SKM-1 treated with dmso at 0.1 percent for 144 hours (cell line): ENCODE results near the gene AOC3.
"Not testable (repeated sequence)": the region's sequence is repeated elsewhere in the genome, so short reads cannot be mapped to it uniquely, and the experiment has no call there.

Experiments used
- DNase-seq: peaks from one replicate; lab custom pipeline; 2025; ENCODE audit not compliant: unreplicated experiment; lab: John Stamatoyannopoulos, UW

Gene AOC3

GRCh38 chr17:42844761-42845555 lies 6.0 kb upstream of the AOC3 start:
- no peak for DNase-seq

DNA sequence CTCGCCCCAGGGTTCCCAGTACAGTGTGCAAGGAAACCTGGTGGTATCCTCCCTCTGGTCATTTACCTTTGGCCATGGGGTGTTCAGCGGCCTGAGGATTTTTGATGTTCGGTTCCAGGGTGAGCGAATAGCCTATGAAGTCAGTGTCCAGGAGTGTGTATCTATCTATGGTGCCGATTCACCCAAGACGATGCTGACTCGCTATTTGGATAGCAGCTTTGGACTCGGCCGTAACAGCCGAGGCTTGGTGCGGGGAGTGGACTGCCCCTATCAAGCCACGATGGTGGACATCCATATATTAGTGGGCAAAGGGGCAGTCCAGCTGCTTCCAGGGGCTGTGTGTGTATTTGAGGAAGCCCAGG lies 5.5 kb upstream of the AOC3 start:
- DNase-seq = no peak

DNA sequence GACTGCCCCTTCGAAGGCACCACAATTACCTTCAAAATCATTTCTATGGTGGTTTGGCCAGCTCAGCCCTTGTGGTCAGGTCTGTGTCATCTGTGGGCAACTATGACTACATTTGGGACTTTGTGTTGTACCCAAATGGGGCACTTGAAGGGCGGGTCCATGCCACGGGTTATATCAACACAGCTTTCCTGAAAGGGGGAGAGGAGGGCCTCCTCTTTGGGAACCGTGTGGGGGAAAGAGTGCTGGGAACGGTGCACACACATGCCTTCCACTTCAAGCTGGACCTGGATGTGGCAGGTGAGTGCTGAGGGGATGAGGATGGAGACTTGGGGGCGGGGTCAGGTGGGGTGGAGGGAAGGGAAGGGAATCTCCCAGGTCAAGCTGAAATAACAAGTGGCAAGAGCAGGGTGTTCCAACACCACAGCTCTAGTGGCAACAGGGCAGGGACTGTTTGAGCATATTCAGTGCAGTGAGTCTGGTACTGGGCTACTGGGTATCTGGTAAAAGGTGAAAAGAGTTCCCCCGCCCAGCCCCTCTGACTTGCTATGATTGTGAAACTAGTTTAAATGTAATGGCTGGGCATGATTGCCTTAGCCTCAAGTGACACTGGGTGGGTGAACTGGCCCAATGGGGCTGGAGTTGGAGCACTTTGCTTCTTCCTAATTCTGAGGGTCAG lies 4.9 kb upstream of the AOC3 start:
- no peak for DNase-seq

GRCh38 chr17:42846594-42847280 lies 4.3 kb upstream of the AOC3 start:
- DNase-seq = no peak

DNA sequence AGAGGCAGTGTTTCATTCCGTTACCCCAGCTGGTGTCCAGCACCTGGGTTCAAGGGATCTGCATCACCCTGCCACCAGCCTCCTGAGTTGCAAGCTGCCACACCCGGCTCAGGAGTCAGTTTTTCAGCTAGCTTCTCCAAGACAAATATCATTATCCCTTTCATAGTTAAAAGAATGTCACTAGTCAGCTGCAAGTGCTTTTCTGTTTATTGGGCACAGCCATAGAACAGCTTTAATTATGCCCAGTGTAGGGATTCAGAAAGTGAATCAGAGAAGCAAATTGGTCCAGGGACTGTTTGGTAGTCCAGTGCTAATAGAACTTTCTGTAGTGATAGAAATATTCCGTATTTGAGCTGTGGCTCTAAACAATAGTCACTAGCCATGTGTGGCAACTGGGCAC lies 2.9 kb upstream of the AOC3 start:
- DNase-seq = no peak

DNA sequence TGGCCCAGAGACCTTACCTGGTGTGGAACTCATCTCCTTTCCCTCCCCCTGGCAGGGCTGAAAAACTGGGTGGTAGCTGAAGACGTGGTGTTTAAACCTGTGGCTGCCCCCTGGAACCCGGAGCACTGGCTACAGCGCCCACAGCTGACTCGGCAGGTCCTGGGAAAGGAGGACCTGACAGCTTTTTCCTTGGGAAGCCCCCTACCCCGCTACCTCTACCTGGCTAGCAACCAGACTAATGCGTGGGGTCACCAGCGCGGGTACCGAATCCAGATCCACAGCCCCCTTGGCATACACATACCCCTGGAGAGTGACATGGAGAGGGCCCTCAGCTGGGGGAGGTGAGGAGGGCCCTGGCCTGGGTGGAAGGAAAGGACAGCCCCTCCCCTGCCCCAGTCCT lies 2.0 kb upstream of the AOC3 start:
- no peak for DNase-seq

GRCh38 chr17:42849451-42850181 lies 1.4 kb upstream of the AOC3 start:
- DNase-seq = no peak

GRCh38 chr17:42851371-42852240 lies 607 bp downstream of the AOC3 start:
- DNase-seq = not testable (repeated sequence)

- no peak for DNase-seq
These were observed 1.4 kb downstream of the AOC3 start for GRCh38 chr17:42852351-42852750.

DNA sequence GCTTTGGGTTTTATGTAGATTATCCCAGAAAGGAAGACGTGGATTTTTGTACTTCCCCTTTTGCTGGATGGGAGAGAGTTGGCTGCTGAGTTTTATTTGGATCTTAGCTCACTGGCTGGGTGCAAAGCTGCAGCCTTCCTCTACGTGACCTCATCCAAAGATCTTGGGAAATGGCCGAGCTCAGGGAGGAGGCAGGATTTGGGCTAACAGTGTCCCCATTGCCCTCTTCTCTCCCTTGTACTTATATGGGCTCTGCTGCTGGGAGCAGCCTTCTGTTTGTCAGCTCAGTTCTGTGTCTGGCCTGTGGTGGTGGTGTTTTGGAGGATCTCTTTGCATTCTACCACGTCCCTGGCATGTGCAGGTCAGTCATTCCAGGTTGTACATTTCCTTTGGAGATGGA lies 2.0 kb downstream of the AOC3 start:
- no peak for DNase-seq

- no peak for DNase-seq
These were observed 2.6 kb downstream of the AOC3 start for GRCh38 chr17:42853597-42853967.

DNA sequence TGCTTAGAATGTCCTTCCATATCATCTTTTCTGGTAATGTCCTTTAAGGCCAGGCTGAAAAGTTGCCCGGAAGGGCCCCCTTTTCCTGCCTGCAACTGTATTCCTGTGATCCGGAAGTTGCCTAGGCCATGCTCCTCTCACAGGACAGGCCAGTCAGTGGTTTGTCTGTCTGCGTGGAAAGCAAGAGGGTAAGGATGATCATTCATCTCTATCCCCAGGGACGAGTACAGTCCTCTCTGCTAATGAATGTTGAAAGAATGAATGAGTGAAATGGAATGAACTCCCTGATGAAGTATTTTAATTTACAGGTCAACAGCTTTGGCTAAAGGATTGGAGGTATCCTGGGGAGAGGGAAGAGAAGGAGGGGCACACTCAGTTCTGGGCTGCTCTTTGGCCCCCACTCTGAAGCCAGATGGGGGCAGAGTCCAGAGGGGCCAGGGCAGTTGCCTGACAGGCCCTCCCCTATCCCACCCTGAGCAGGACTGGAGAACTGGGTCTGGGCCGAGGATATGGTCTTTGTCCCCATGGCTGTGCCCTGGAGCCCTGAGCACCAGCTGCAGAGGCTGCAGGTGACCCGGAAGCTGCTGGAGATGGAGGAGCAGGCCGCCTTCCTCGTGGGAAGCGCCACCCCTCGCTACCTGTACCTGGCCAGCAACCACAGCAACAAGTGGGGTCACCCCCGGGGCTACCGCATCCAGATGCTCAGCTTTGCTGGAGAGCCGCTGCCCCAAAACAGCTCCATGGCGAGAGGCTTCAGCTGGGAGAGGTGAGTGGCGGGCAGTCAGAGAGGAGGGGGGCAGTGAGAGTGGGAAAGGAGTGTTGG lies 3.2 kb downstream of the AOC3 start:
- no peak for DNase-seq

GRCh38 chr17:42855048-42855596 lies 4.1 kb downstream of the AOC3 start:
- DNase-seq = no peak

DNA sequence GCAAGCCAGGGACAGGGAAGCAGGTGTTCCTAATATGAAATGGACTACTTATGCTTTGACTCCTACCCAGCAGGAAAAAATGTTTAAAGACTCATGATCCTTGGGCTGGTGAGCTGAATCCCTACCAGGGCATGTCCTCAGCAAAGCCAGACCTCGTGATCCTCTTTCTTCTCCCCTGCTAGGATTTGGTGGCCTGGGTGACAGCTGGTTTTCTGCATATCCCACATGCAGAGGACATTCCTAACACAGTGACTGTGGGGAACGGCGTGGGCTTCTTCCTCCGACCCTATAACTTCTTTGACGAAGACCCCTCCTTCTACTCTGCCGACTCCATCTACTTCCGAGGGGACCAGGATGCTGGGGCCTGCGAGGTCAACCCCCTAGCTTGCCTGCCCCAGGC lies 5.1 kb downstream of the AOC3 start:
- DNase-seq = not testable (repeated sequence)

- DNase-seq = not testable (repeated sequence)
These were observed 5.5 kb downstream of the AOC3 start for GRCh38 chr17:42856516-42856915.

DNA sequence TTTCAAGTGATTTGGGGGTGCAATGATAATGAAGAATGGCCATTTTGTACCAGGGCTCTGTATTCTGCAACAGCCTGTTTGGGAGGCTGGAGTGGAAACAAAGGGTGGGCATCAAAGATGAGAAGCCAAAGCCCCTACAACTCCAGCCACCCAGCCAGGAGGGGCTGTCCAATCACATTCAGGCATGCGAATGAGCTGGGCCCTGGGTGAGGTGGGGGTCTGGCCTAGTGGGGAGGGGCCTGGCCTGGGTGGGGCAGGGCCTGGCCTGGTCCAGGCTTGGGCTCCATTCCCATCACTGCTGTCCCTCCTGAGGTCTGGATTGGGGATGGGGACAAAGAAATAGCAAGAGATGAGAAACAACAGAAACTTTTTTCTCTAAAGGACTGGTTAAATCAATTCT lies 6.4 kb downstream of the AOC3 start:
- no peak for DNase-seq

- DNase-seq = no peak
These were observed 14.7 kb downstream of the AOC3 start for GRCh38 chr17:42865638-42866094.

- DNase-seq = no peak
These were observed 15.2 kb downstream of the AOC3 start for GRCh38 chr17:42866216-42866615.
